Renal cortex interstitium (tissue), 11 donors: Measurements from ENCODE around the gene TEX101. TPM values are rescaled to one million over a fixed set of nuclear protein-coding genes. Genes with fewer than 3 reads are reported as not detected.

ENCODE experiments used
- DNase-seq, 11 donors: peaks; one replicate each; pipeline ENCODE4 v3.0.0-alpha.2; 2013; ENCODE audit warnings: low read depth in 9 of 11, low spot score in 4 of 11; ENCODE audit errors: extremely low read depth in 1 of 11
- polyA plus RNA-seq, 3 donors: library from polyadenylated mRNA; unstranded; fragments of 120-200 nt; gene quantifications; one replicate each; pipeline ENCODE4 v1.2.1, GENCODE V29; 2013; ENCODE audit not compliant: insufficient read length in 3 of 3

Gene TEX101
- polyA plus RNA-seq, 3 donors = not detected

DNA sequence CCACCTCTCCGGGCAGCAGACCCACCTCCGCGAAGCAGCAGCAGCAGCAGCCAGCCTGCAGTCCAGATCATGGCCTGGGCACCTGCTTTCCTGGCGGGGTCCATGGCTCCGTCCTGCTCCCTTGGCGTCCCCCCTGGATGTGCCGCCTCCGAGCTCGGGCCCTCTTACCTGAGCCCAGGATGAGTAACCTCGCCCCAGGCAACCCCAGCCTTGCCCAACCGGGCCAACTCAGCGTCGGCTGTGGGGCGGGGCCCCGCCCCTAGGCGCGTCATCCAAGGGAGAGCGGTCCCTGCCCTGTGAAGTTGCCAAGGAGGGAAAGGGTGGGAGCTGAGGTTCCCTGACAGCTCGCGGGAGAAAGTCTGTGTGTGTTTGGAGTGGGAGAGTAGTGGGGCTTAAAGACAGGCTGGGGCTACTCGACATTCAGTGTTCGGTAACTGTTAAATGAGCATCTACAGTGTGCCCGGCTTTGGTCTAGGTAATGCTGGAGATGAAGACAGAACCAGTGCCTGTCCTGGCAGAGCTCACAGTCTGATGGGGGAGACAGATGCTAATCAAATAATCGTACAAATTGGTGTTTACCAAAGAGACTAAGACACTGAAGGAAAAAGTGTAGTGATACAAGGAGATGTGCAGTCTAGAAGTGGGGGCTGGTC is 50.9 kb downstream of the TEX101 start, which contains the start of gene LYPD3:
Gene LYPD3, minus strand, starts transcription at position 141 of the 653 bp plus-strand sequence. Its CDS starts 37 bp downstream, at position 104.
- DNase-seq = no peak

DNA sequence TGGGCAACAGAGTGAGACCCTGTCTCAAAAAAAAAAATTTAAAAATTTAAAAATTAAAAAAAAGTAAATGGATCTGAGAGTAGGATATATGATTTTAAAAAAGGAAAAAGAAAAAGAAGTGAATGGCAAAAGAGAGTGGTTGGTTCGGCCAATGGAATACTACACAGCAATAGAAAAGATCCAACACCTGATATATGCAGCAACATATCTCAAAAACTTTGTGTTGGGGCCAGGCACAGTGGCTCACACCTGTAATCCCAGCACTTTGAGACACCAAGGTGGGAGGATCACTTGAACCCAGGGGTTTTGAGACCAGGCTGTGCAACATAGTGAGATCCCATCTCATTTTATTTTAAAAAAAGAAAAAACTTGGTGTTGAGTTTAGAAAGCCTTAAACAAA is 52.1 kb downstream of the TEX101 start:
- DNase-seq = no peak

GRCh38 chr19:43467276-43467675 is 52.6 kb downstream of the TEX101 start:
- no peak for DNase-seq

DNA sequence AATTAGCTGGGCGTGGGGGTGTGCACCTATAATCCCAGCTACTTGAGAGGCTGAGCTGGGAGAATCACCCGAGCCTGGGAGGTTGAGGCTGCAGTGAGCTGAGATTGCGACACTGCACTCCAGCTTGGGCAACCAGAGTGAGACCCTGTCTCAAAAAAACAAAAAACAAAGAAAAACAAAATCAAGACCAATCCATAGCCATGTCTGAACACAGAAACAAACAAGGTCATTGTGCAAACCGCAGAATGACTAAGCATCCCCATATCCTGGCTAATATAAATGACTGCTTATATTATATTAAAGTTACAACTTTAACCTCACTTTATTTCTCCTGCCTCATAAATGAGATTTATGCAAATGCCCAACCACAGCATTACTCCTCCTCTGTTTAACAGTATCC is 53.0 kb downstream of the TEX101 start:
- DNase-seq = no peak

Other genes starting within 250 kb of the TEX101 start
- gene PSG5, start 228.4 kb upstream of the TEX101 start, polyA plus RNA-seq = under 1 TPM in 1 of 3 donors, not detected in 2; 0.18 TPM
- under 1 TPM in 1 of 3 donors, not detected in 2; 0.14 TPM for gene PSG4, start 209.3 kb upstream of the TEX101 start, polyA plus RNA-seq
- gene PSG9, start 145.4 kb upstream of the TEX101 start, polyA plus RNA-seq = under 1 TPM in 2 of 3 donors, not detected in 1; 0.06 to 0.26 TPM
- under 1 TPM; 0.15 to 0.50 (median 0.20) TPM for gene CD177, start 61.2 kb upstream of the TEX101 start, polyA plus RNA-seq
- gene LYPD3, start 50.7 kb downstream of the TEX101 start, polyA plus RNA-seq = 10 to 100 TPM in 1 of 3 donors, 1 to 10 TPM in 2; 1.8 to 13.2 (median 3.1) TPM
- 10 to 100 TPM in 1 of 3 donors, 1 to 10 TPM in 2; 4.9 to 14.5 (median 9.3) TPM for gene PHLDB3, start 89.9 kb downstream of the TEX101 start, polyA plus RNA-seq
- 10 to 100 TPM; 21.8 to 33.8 (median 28.7) TPM for gene ETHE1, start 112.3 kb downstream of the TEX101 start, polyA plus RNA-seq
- 1 to 10 TPM; 2.3 to 3.3 (median 2.4) TPM for gene ZNF575, start 118.3 kb downstream of the TEX101 start, polyA plus RNA-seq
- gene XRCC1, start 160.6 kb downstream of the TEX101 start, polyA plus RNA-seq = 10 to 100 TPM; 61.0 to 81.4 (median 73.1) TPM
- 10 to 100 TPM; 16.6 to 19.1 (median 17.7) TPM for gene PINLYP, start 160.9 kb downstream of the TEX101 start, polyA plus RNA-seq
- 10 to 100 TPM; 15.8 to 19.8 (median 16.2) TPM for gene IRGQ, start 181.2 kb downstream of the TEX101 start, polyA plus RNA-seq
- gene ZNF576, start 181.7 kb downstream of the TEX101 start, polyA plus RNA-seq = 10 to 100 TPM; 11.0 to 13.8 (median 13.3) TPM
- gene SRRM5, start 197.2 kb downstream of the TEX101 start, polyA plus RNA-seq = 1 to 10 TPM in 1 of 3 donors, under 1 TPM in 2; 0.67 to 2.1 (median 0.70) TPM
- gene ZNF428, start 204.7 kb downstream of the TEX101 start, polyA plus RNA-seq = 100 to 1,000 TPM in 2 of 3 donors, 10 to 100 TPM in 1; 79.5 to 128 (median 101) TPM
- 10 to 100 TPM; 42.9 to 59.2 (median 50.2) TPM for gene CADM4, start 225.0 kb downstream of the TEX101 start, polyA plus RNA-seq